Activated CD4-positive, alpha-beta T cell treated with anti-CD3 and anti-CD28 coated beads, Interleukin-2, Interleukin-4, amounts not matched to agents 100 ng/mL and 50 ng/mL, durations not matched to agents 16 hours and 8 hours (primary cell): Measurements from ENCODE around the gene UMOD.

Experiments used
- DNase-seq: peaks from one replicate; pipeline ENCODE4 v3.0.0-alpha.2; 2020; ENCODE audit warnings: low spot score

The UMOD gene

GRCh38 chr16:20363191-20363590 lies 10.7 kb upstream of the UMOD start:
- DNase-seq = no peak

GRCh38 chr16:20359997-20360396 lies 7.5 kb upstream of the UMOD start:
- DNase-seq = no peak

- no peak for DNase-seq
These were observed 2.7 kb upstream of the UMOD start for GRCh38 chr16:20355114-20355782.

GRCh38 chr16:20353379-20353778 lies 864 bp upstream of the UMOD start:
- DNase-seq = no peak

GRCh38 chr16:20349615-20350014 lies 2.9 kb downstream of the UMOD start:
- no peak for DNase-seq

- DNase-seq = no peak
These were observed 3.9 kb downstream of the UMOD start for GRCh38 chr16:20348365-20349185.

- DNase-seq = no peak
These were observed 4.7 kb downstream of the UMOD start for GRCh38 chr16:20347666-20348364.

- DNase-seq = no peak
These were observed 7.9 kb downstream of the UMOD start for GRCh38 chr16:20344611-20345010.

GRCh38 chr16:20339744-20340143 lies 12.8 kb downstream of the UMOD start:
- DNase-seq = no peak

- no peak for DNase-seq
These were observed 15.6 kb downstream of the UMOD start for GRCh38 chr16:20336955-20337354.

GRCh38 chr16:20334396-20334795 lies 18.1 kb downstream of the UMOD start:
- no peak for DNase-seq

GRCh38 chr16:20333120-20333519 lies 19.4 kb downstream of the UMOD start:
- DNase-seq = no peak

- no peak for DNase-seq
These were observed 20.1 kb downstream of the UMOD start for GRCh38 chr16:20332411-20332810.

GRCh38 chr16:20331635-20332034 lies 20.9 kb downstream of the UMOD start:
- no peak for DNase-seq

- no peak for DNase-seq
These were observed 22.9 kb downstream of the UMOD start for GRCh38 chr16:20329392-20330138.

GRCh38 chr16:20327444-20328041 lies 25.0 kb downstream of the UMOD start, which contains the start of gene GP2:
GP2 (minus strand) TSS chr16:20327513; CDS start chr16:20326431, 1,082 bp downstream.
- no peak for DNase-seq

- no peak for DNase-seq
These were observed 26.2 kb downstream of the UMOD start for GRCh38 chr16:20326321-20326720.

GRCh38 chr16:20325005-20325404 lies 27.5 kb downstream of the UMOD start:
- DNase-seq = no peak

- DNase-seq = no peak
These were observed 28.9 kb downstream of the UMOD start for GRCh38 chr16:20323591-20324117.

- DNase-seq = no peak
These were observed 29.8 kb downstream of the UMOD start for GRCh38 chr16:20322696-20323095.

GRCh38 chr16:20321671-20322070 lies 30.8 kb downstream of the UMOD start:
- DNase-seq = no peak
